T-cell (primary cell): Measurements from ENCODE around the gene POLE. TPM values are rescaled to one million over a fixed set of nuclear protein-coding genes. Genes with fewer than 3 reads are reported as not detected.

ENCODE experiments used
- ATAC-seq, 4 experiments: fragments of 200-7000 bp in 3 of 4; fragments of 150-1000 bp in 1 of 4; cut with Tn5 transposase; replicated peaks in 1 of 4; 1 replicate in 3 of 4; 2 replicates in 1 of 4; pipeline ENCODE4 v1.10.0; 2021; ENCODE audit warnings: moderate library complexity in 3 of 4, mild to moderate bottlenecking in 2 of 4, moderate number of reproducible peaks in 1 of 4
- CTCF ChIA-PET, 2 donors: fragments of 300-600 bp; sonication (Branson Sonifier 250); formaldehyde crosslinking; loops; one replicate each; lab custom pipeline; 2022; ENCODE audit warnings: antibody characterized with exemption in 2 of 2; lab: Charles Lee
- POLR2A ChIA-PET, 2 donors: fragments of 300-600 bp; sonication (Branson Sonifier 250); formaldehyde crosslinking; loops; one replicate each; lab custom pipeline; 2022; ENCODE audit warnings: antibody characterized with exemption in 2 of 2; lab: Charles Lee
- DNase-seq, 35 experiments: peaks; one replicate each; pipeline versions ENCODE4 v3.0.0 to v3.0.0-alpha.2; 2013 to 2023
- H3K27ac ChIP-seq: one replicate; pipeline ENCODE4 v1.5.1; 2013; ENCODE audit warnings: low read length
- H3K27me3 ChIP-seq, 2 experiments: replicated peaks in 1 of 2; 1 replicate in 1 of 2; 2 replicates in 1 of 2; pipeline versions ENCODE4 v1.6.1 to v1.7.0; 2013; ENCODE audit warnings: low read length in 1 of 2, mixed read lengths in 1 of 2; ENCODE audit not compliant: control insufficient read depth in 2 of 2, insufficient read depth in 2 of 2; ENCODE audit errors: extremely low read depth in 1 of 2
- H3K36me3 ChIP-seq, 2 donors: 1 replicate in 1 of 2; 2 replicates in 1 of 2; pipeline versions ENCODE4 v1.6.1 to v1.7.0; 2013; ENCODE audit warnings: low read length in 1 of 2; ENCODE audit not compliant: control insufficient read depth in 2 of 2, insufficient read depth in 1 of 2; ENCODE audit errors: extremely low read depth in 1 of 2
- H3K4me1 ChIP-seq, 2 experiments: 1 replicate in 1 of 2; 2 replicates in 1 of 2; pipeline versions ENCODE4 v1.6.1 to v1.7.0; 2013; ENCODE audit warnings: low read length in 2 of 2, mixed read lengths in 1 of 2; ENCODE audit not compliant: insufficient read depth in 2 of 2, control insufficient read depth in 1 of 2; ENCODE audit errors: extremely low read depth in 1 of 2
- H3K4me3 ChIP-seq, 2 donors: 1 replicate in 1 of 2; 2 replicates in 1 of 2; pipeline versions ENCODE4 v1.5.1 to v1.7.0; 2013; ENCODE audit warnings: mild to moderate bottlenecking in 2 of 2, low read length in 1 of 2, moderate library complexity in 1 of 2; ENCODE audit not compliant: control insufficient read depth in 1 of 2; ENCODE audit errors: extremely low read depth in 1 of 2
- H3K9me3 ChIP-seq: 2 replicates; pipeline ENCODE4 v1.7.0; 2013
- H3K27ac Mint-ChIP-seq, 2 donors: one replicate each; pipeline ENCODE4 v1.8.0; 2020 to 2021; ENCODE audit warnings: mild to moderate bottlenecking in 2 of 2, mixed read lengths in 2 of 2
- H3K27me3 Mint-ChIP-seq, 2 donors: one replicate each; pipeline ENCODE4 v1.8.0; 2021 to 2022; ENCODE audit warnings: mixed read lengths in 2 of 2
- H3K36me3 Mint-ChIP-seq: one replicate; pipeline ENCODE4 v1.8.0; 2021; ENCODE audit warnings: mixed read lengths
- H3K4me1 Mint-ChIP-seq, 3 donors: one replicate each; pipeline ENCODE4 v1.8.0; 2020 to 2022; ENCODE audit warnings: mixed read lengths in 3 of 3, mild to moderate bottlenecking in 1 of 3
- H3K4me3 Mint-ChIP-seq, 3 donors: one replicate each; pipeline ENCODE4 v1.8.0; 2020 to 2022; ENCODE audit warnings: mild to moderate bottlenecking in 3 of 3, mixed read lengths in 3 of 3, moderate library complexity in 3 of 3
- H3K9me3 Mint-ChIP-seq, 3 donors: one replicate each; pipeline ENCODE4 v1.8.0; 2020 to 2022; ENCODE audit warnings: mixed read lengths in 3 of 3
- WGBS: methylation state at CpG from one replicate; pipeline ENCODE4 v1.1.5; 2013; ENCODE audit warnings: missing lambda C conversion rate; ENCODE audit not compliant: insufficient coverage; 5-methylcytosine and 5-hydroxymethylcytosine counted together
- total RNA-seq, 35 experiments: library from RNA in 6 of 35; stranded (reverse) in 6 of 35; fragments of 120-200 nt in 1 of 35; gene quantifications; one replicate each; pipeline versions ENCODE4 v1.2.1 to v1.2.4 and lab custom pipeline; 2013 to 2026

POLE gene
- total RNA-seq, 5 donors from 2014 or later (not counting 1 experiment from before 2014, with no cell fraction given) = 43.6 to 70.4 (median 66.1) TPM

DNA sequence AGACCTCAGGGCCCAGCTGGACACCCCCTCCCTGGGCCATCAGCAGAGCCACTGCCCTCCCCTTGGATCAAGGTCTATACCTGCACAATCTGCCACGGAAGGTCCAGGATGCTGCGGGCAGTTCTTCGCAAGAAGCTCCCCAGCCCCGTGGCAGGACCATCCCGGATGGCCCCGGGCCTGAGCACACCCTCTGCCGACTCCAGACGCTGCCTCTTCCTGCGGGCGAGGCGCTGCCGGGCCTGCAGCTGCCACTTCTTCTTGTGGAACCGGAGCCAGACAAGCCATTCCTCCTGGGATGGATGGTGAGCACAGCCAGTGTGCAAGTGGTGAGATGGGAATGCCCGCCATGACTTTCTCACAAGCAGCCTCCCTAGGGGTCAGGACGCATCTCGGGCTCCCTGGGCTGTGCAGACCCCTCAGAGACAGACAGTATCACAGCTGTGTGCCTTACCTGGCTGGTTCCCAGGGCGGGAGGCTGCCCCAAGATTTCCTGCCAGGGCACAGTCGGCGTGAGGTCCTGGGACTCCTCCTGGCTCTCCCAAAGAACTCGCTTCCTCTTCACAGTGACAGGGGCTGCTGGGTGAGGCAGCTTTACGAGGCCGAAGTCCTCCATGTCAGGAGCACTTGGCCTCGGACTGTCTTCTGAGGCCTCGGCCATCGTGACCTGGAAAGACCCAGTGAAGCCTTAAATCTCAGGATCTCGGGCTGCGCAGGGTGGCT is 37.8 kb downstream of the POLE start:
- Mint-ChIP-seq H3K27ac (no peak overlapping the region), H3K9me3 (no peaks in the 10 kb centered on the region), H3K27me3 (no peaks in the 10 kb centered on the region), H3K36me3 (peaks cover 52% of the 10 kb centered on the region), H3K4me1 (no peaks in the 10 kb centered on the region), H3K4me3 (no peak overlapping the region)
- POLR2A ChIA-PET = no interaction called here
- Histone ChIP-seq H3K9me3 (no peaks in the 10 kb centered on the region), H3K4me3 (no peak overlapping the region), H3K4me1 (no peaks in the 10 kb centered on the region), H3K27me3 (no peaks in the 10 kb centered on the region), H3K27ac (no peak overlapping the region), H3K36me3 (peaks cover 14 to 30% of the 10 kb centered on the region in 2 donors)
- ATAC-seq = no peak
- DNase-seq = no peak
- WGBS = 93% methylated on average over 24 of the region's 27 CpGs
- CTCF ChIA-PET = no interaction called here

DNA sequence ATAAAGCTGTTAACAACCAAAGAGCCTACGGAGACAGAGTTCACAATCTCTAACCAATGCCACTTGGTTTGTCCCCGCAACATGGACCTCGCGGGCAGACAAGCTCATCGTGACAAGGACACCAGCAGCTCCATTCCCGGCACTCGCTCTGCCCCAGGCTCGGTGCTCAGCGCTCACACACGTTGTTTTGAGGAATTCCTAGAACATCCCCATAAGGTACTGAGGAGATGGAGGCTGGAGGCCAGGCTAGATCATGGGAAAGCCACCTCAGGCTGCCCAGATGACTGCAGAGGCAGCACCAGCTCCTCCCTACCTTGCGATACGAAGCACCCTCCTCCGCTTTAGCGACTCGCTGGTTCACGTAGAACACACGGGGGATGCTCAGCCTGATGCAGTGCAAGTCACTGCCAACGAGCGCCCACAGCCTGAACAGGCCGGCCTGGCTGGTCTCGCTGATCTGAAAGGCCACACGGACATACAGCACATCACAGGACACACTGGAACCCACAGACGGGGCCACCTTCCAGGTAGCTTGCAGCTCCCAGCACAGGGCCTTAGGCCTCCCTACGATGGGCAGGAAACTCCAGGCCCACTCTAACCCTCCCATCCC is 38.4 kb downstream of the POLE start:
- 96% methylated on average over 24 of the region's 24 CpGs for WGBS
- Mint-ChIP-seq H3K9me3 (no peaks in the 10 kb centered on the region), H3K4me3 (no peak overlapping the region), H3K27ac (no peak overlapping the region), H3K27me3 (no peaks in the 10 kb centered on the region), H3K36me3 (peaks cover 52% of the 10 kb centered on the region), H3K4me1 (no peaks in the 10 kb centered on the region)
- Histone ChIP-seq H3K27ac (no peak overlapping the region), H3K27me3 (no peaks in the 10 kb centered on the region), H3K36me3 (peaks cover 14 to 29% of the 10 kb centered on the region in 2 donors), H3K4me3 (no peak overlapping the region), H3K9me3 (no peaks in the 10 kb centered on the region), H3K4me1 (no peaks in the 10 kb centered on the region)
- ATAC-seq = no peak
- DNase-seq = no peak
- ChIA-PET CTCF (no interaction called here), POLR2A (no interaction called here)

DNA sequence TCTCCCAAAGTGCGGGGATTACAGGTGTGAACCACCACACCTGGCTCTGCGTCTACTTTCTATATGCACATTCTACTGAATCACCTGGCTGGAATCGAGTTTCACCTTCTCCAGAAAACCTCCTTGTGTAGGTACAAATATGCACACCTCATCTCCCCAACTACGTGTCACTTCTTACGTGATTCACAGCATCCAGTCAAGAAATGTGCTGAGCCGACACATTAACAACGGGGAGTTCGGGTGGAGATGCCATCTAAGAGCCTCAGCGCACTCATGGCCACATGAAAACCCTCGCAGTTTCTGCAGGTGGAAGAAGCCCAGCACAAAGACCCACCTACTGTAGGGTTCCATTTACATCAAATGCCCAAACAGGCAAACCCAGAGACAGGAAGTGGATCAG is 39.3 kb downstream of the POLE start:
- Histone ChIP-seq H3K4me1 (no peaks in the 10 kb centered on the region), H3K4me3 (no peak overlapping the region), H3K27me3 (no peaks in the 10 kb centered on the region), H3K9me3 (no peaks in the 10 kb centered on the region), H3K27ac (no peak overlapping the region), H3K36me3 (peaks cover 17 to 34% of the 10 kb centered on the region in 2 donors)
- H3K27ac Mint-ChIP-seq = no peak overlapping the region
- no peak overlapping the region for H3K4me3 Mint-ChIP-seq
- 95% methylated on average over 7 of the region's 10 CpGs for WGBS
- ATAC-seq (no peak), DNase-seq (no peak)
- H3K4me1 Mint-ChIP-seq = no peaks in the 10 kb centered on the region
- no peaks in the 10 kb centered on the region for H3K27me3 Mint-ChIP-seq
- ChIA-PET POLR2A (no interaction called here), CTCF (no interaction called here)
- no peaks in the 10 kb centered on the region for H3K9me3 Mint-ChIP-seq
- peaks cover 51% of the 10 kb centered on the region for H3K36me3 Mint-ChIP-seq

DNA sequence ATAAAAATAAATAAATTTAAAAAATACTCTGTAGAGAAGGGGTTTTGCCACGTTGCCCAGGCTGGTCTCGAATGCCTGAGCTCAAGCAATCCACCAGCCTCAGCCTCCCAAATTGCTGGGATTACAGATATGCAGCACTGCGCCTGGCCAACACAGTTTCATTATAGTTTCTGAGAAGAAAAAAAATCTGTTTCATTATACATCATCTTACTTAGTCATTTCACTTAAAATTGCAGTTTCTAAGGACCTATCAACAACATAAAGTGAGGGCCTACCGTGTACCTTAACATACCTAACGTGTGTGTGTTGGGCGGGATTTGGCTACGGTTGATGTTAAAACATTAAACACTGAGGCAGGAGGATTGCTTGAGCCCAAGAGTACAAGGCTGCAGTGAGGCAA is 40.3 kb downstream of the POLE start:
- Mint-ChIP-seq H3K36me3 (peaks cover 47% of the 10 kb centered on the region), H3K9me3 (no peaks in the 10 kb centered on the region), H3K27me3 (no peaks in the 10 kb centered on the region), H3K4me1 (no peaks in the 10 kb centered on the region), H3K27ac (no peak overlapping the region), H3K4me3 (no peak overlapping the region)
- no peaks in the 10 kb centered on the region for H3K27me3 ChIP-seq
- no peak overlapping the region for H3K27ac ChIP-seq
- ATAC-seq = no peak
- POLR2A ChIA-PET = no interaction called here
- peaks cover 24 to 45% of the 10 kb centered on the region in 2 donors for H3K36me3 ChIP-seq
- WGBS = 100% methylated on average over 3 of the region's 7 CpGs
- DNase-seq = no peak
- CTCF ChIA-PET = no interaction called here
- no peaks in the 10 kb centered on the region for H3K9me3 ChIP-seq
- H3K4me3 ChIP-seq = no peak overlapping the region
- H3K4me1 ChIP-seq = no peaks in the 10 kb centered on the region

DNA sequence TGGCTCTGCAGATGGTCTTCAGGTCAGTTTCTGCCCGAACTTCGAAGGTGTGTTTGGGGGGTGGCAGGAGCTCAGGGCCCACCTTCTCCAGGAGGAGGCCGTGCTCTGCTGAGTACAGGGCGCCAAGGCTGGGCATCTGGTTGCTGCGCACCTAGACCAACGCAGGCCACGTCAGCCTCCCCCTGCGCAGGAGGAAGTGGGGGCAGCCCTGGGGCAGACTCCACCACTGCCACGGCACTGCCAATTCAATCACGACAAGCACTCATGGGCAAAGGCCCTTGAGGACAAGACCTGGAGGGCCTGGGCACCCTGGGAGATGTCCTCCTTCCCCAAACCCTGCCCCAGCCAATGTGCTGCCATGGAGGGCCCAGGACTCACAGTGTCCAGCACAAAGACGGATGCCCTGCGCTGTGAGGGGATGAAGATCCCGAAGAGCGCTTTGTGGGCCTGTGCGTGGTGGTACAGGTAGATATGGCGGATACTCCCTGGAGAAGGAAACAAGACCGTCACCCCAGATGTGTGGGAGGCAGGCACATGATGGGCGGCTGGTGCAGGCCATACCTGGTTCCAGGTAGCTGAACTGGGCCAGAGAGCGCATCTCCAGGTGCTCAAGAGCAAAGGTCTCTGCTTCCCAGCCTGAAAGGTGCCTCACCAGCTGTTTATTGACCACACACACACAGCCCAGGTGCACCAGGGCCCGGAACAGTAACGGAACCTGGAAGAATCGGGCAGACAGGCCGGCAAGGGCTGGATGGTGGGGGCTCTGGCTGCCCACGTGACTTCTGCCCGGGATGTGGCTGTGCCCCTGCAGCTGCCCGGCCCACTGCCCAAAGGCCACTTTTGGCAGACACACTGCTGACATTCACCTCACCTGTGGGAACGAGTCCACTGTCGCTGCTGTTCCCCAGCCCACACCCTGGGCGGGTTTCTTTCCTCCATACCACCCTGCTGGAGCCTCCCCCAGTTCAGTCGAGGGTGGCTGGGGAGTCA is 44.0 kb downstream of the POLE start:
- no peak for ATAC-seq
- H3K27me3 ChIP-seq = no peaks in the 10 kb centered on the region
- Mint-ChIP-seq H3K9me3 (no peaks in the 10 kb centered on the region), H3K27ac (no peak overlapping the region), H3K4me3 (no peak overlapping the region), H3K36me3 (peaks cover 49% of the 10 kb centered on the region), H3K27me3 (no peaks in the 10 kb centered on the region), H3K4me1 (no peaks in the 10 kb centered on the region)
- no peaks in the 10 kb centered on the region for H3K9me3 ChIP-seq
- 98% methylated on average over 24 of the region's 30 CpGs for WGBS
- H3K27ac ChIP-seq = no peak overlapping the region
- peaks cover 24 to 34% of the 10 kb centered on the region in 2 donors for H3K36me3 ChIP-seq
- no peaks in the 10 kb centered on the region for H3K4me1 ChIP-seq
- ChIA-PET POLR2A (no interaction called here), CTCF (interaction anchor here in 1 of 2 donors (0.6 kb wide), 1 partner anchor 10 kb away, joined by 3 read pairs; no protein-coding TSS in a partner anchor)
- no peak overlapping the region for H3K4me3 ChIP-seq
- no peak for DNase-seq
